Activated CD4-positive, CD25-positive, alpha-beta regulatory T cell treated with anti-CD3 and anti-CD28 coated beads, Interleukin-2, amount 50 U/mL, for 24 hours (primary cell): ENCODE data around the gene ANKRD34C.

Source experiments
- ATAC-seq, 2 donors: fragments of 150-1000 bp; cut with Tn5 transposase; one replicate each; pipeline ENCODE4 v1.10.0; 2021; ENCODE audit warnings: mild to moderate bottlenecking in 1 of 2, moderate library complexity in 1 of 2

Gene ANKRD34C

DNA sequence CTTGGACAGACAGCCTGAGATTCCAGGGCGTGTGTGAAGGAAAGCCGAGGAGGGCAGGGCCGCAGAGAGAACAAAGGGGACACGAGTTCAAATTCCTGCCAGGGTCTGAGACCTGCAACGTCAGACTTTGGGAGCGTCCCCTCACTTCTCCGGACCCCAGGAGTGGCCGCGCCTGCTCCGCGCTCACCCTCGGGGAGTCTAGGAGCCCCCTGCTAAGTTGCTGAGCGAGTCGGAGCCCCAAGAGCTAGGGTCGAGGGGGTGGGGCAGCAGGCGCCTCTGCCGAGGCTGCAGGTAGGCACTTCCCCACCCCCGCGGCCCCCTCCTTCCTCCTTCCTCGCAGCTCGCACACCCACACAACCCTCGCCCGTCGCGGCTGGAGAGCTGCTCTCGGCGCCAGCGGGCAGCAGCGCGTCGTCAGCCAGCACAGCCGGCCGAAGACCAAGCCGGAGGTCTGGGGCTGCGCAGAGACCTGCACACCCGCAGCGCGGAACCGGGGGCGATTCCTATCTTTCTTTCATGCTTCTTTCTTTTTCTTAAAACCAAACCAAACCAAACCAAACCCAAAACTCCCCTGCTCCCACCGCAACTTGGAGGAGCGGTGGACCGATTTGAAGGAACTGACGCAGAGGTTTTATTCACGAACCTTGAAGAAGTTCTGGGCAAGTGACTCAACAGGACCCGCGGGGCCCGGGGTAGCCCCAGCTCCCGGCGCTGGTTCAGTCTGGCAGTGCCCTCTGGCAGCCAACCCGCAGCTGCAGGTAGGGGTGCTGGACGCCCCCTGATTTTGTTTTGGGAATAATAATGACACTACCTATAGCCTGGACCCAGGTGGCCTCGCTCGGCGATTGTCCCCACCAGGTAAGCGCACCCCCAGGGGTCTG, at the start of gene ANKRD34C:
Gene ANKRD34C, plus strand, starts transcription at position 352 of the 881 bp plus-strand sequence. CDS start 10,563 bp downstream, outside the sequence.
- ATAC-seq, result no peak

DNA sequence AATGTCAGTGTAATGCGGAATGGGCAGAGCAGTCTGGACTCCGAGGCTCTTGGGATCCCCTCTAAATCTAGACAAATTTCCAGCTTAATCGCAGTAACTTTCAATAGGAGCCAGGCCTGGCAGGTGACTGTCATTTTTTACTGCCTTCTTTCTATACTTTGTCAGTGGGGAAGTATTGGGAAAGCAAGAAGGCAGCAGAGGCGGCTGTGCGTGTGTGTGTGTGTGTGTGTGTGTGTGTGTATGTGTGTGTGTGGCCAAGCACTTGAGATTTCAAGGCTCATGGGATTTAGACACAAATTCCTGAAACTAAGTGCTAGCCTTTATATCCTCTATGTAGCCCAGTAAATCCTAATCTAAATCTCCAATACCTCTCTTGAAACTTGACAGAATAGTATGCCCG, 49.3 kb upstream of the ANKRD34C start:
- no peak for ATAC-seq

DNA sequence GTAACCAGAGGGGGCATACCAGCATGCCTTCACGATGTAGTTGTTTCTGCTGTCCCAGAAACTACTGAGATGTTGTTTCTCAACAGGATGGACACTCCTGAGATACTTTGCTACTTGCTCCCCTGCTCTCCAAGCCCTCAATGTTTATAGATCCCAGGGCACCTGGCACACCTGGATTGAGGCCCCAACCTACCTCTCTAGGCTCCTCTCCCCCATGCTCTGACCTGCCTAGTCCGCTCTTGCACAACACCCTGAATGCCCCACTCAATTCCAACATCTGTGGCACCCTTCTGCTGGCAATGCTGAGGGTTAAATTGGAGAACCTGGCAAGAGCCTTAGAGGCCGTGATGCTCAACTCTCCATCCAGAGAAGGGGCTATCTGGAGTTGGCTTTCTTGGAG, 42.5 kb upstream of the ANKRD34C start:
- ATAC-seq, result no peak

DNA sequence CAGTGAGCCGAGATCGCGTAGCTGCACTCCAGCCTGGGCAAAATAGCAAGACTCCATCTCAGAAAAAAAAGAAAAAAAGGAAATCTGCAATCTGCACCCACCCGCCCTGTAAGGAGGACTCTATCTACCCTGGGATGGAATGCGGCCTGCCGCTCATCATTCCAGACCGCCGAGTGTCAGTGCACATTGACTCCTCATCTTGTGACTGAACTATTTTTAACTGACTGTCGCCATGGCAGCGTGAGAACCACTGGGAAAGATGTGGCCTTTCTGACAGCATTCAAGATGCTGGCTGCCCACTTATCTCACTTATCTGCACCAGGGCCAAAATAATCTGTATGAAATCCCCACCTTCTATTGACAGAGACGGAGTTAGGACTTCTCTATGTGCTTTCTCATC, 38.8 kb upstream of the ANKRD34C start:
- no peak for ATAC-seq

DNA sequence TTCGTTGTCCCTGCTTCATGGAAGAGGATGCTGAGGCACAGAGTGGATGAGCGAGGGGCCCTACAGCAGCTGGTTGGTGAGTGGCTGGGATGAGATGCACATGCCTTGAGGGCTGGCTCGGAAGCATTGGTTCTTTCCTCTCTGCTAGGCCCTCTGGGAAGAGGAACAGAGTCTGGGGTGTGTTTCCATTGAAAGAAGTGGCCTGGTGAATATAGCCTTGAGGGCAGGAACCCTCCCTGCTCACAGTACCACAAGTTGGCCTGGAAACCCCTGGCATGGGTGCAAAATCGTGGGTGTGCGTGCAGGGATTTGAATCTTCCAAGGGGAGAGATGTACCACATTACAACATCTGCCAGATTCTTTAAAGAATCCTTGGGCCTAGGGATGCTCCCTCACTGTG, 37.6 kb upstream of the ANKRD34C start:
- no peak for ATAC-seq

DNA sequence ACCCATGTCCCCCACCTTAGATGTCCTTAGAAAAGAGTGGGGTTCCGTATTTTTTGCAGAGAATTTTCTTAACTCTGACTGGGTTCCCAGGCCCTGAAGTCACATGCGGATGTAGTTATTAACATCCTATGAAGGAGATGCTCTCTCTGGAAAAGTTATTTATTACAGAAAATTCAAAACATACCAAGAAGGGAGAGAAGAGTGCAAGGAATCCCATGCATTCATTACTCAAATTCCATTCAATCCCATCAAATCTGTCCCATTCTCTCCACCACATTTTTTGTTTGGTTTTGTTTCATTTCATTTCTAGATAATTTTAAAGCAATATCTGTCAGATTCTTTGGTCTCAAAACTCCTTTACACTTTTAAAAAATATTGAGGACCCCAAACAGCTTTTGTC, 34.3 kb upstream of the ANKRD34C start:
- no peak for ATAC-seq

DNA sequence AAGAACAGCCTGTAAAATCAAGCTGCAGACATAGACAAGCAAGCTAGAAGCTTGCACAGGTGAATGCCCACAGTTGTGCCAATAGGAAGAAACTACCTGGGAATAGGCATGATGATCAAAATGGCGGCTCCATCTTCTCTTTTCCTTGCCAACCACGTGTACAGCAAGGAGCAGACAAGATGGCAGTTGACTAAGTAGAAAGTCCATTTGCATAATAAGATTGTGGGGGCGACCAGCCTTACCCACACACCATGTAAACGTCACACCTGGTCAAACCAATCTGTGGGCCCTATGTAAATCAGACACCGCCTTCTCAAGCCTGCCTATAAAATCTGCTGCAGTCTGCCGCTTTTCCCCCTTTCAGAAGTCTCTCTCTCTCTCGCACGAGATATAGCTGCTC, 25.1 kb upstream of the ANKRD34C start:
- no peak for ATAC-seq

DNA sequence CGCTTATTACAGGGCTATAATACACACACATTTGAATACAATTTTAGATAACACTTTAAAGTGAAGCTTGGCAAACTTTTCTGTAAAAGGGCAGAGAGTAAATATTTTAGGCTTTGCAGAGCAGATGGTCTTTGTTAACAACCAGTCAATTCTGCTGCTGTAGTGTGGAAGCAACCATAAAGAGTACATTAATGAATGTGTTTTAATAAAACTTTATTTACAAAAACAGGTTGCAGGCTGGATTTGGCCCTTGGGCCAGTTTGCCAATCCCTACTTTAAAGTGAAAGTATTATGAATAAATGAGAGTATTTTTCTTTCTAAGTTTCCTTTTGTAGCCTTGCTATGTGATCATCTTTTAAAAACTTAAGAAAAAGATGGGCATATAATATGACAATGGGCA, 20.7 kb upstream of the ANKRD34C start:
- no peak for ATAC-seq

DNA sequence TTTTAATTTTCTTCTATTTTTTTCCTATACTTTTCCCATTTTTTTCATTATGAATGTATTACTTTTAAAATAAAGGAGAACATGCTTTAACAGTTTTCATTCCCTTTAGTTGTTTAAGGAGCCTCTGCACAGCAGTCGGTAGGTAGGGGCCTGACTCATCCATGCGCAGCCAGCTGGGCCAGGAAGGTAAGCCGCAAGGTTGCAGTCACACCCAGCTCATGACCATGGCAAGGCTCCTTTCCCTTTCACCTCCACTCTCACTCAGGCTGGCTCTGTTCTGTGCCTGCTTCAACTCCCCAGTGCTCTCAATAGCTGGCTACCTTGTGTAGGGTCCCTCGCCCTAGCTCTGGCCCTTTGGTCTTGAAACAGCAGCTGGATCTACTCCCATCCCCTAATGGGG, 17.4 kb upstream of the ANKRD34C start:
- no peak for ATAC-seq

DNA sequence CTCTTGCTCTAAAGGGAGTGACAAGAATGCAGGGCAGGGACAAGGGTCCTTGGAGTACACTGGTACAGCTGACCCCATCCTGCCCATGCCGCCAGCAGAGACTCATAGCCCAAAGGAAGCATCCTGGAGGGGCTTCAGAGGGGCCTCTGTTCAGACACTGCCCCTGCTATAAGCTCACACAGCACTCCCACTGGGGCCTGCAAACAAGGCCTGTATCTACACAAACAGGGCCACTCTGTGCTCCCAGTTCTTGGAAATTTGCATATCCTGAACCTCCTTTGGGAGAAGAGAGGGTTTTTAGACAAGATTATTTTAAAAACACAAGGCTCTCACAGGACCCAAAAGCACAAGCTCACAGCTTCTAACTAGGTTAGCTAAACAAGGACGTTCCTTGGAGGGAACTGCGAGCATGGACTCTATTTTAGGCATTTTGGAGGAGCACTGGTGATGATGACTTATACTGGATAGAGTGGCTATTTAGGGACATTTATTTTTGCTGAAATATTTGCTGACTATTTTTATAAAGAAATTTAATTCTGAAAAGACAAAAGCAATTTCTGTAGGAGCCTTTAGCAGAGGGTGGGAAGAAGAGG, 16.4 kb upstream of the ANKRD34C start:
- ATAC-seq, result no peak

DNA sequence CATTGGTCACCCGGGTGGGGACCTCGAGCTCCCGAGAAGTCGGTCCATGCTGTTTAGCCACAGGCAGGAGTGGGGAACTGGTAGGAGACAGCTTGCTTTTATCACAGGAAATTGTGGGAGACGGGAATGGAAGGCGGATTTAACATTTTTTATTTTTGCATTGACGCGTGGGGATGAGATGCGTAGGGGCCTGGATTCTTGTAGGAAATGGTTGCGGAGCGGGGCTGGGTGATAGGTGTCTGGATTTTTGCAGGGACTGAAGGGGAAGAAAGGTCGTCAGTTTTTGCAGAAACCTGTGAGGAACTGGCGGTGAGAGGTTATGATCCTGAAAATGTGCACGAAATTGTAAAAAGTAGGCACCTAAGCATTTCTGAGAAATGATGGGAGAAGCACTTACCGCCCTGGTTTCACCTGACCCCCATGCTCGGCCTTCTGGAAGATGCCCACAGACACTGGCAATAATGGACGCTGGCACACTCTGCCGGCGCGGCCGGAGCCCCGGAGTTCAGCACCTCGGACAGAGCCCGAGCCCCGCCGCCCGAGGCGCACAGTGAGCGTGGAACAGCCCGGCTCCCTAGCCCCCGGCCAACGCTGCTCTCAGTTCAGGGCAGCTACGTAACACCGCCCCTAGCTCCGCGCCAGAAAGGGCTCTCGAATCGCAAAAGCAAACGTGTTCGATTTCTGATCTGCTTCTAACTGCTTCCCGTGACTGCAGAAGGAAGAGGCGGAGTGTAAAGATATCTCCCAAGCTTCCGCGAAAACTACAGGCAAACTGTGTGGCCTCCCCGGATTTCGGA, 928 bp downstream of the ANKRD34C start:
- ATAC-seq, result peak in 1 of 2 donors; percentile 17

DNA sequence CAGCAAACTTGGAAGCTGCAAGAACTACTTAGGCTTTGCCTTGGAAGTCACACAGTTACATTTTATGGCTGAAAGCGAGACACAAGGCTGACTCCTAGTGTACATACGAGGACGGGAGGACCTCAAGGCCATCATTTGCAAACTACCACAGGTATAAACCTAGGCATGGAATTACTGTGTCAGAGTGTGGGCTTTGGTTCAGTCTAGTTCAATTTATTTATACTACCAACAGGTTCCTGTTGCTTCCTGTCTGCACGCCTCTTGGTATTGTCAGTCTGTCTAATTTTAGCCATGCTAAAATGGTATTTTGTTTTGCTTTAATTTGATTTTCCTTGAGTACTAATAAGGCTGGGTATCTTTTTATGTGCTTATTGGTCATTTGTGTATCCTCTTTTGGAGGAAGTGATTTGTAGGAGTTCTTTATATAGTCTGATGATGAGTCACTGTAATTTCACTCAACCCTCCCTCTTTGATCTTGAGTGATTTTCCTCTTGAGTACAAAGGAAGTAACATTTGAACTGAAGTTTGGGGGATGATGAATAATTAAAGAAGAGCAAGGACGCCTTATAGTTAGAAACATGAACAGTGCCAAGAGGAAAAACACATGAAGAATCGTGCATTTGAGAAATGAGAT, 8.2 kb downstream of the ANKRD34C start:
- ATAC-seq, result peak; percentile 21 to 33

DNA sequence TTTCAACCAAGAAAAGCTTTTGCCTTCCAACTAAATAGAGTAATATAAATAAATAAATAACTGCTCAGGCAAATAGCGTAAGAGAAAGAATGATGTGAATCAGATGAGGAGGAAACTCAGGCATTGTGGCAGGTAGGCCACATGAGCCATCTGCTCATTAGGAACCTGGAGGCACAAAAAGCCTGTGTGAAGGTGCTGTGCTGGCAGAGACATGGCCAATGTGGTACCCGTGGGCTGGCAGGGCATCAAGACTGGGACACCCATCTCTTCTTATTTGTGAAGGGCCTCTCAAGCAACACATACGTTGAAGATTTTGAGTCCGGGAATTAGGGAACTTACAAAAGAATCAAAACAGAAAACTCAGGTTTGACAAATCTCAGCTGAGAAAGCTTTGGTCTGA, 9.5 kb downstream of the ANKRD34C start:
- ATAC-seq, result no peak

DNA sequence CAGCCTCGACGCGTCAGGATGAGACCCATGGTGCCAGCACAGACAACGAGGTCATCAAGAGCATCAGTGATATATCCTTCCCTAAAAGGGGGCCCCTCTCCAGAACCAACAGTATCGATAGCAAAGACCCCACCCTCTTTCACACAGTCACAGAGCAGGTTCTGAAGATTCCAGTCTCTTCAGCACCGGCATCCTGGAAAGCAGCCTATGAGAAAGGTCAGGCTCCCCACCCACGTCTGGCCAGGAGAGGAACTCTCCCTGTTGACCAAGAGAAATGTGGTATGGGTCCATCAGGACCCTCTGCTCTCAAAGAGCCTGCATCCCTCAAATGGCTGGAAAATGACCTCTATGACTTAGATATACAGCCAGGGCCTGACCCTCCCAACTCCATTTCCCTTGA, 11.6 kb downstream of the ANKRD34C start:
- ATAC-seq, result no peak

DNA sequence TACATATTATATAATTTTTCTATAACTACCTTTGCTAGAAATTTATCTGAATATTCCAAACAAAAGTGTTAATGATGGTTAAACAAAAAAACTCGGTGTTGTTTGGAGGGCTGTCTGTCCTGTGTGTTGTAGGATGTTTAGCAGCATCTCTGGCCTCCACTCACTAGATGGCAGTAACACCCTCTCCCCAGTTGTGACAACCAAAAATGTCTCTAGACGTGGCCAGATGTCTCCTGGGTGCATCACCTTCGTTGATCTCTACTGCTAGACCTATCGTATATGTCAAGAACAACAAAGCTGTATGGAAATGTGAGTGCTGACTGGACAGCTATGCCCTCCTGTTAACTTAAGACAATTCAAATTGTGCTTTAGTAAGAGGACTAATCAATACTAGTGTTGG, 14.1 kb downstream of the ANKRD34C start:
- ATAC-seq, result no peak

DNA sequence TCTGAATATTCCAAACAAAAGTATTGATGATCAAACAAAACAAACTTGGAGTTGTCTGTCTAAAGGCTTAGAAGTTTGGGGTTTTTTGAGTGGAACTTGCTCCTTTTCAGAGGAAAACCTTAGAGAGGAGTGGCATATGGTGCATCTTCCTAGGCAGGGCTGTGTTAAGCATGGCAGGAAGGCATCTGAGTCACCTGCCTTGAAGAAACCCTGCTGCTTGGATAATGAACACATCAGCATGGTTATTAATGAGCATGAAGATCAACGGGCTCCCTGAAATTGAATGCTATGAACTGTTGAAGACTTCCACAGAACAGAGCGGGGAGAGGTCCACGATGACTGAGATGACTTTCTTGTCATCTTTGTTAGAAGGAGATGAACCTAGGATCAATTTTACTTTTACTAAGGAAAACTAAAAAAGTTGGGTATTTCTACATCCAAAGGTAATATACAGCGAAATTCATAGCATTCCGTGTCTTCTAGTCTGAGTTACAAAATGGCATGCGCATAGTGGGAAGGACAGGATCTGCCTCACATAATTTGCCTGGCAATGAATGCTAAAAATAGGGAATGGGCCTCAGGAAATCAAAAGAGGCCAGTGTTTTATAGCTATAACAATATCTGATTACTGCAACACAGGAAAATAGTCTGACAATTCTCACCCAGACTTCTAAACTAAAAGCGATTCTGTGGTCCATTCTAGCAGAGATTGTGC, 16.8 kb downstream of the ANKRD34C start:
- ATAC-seq, result no peak

DNA sequence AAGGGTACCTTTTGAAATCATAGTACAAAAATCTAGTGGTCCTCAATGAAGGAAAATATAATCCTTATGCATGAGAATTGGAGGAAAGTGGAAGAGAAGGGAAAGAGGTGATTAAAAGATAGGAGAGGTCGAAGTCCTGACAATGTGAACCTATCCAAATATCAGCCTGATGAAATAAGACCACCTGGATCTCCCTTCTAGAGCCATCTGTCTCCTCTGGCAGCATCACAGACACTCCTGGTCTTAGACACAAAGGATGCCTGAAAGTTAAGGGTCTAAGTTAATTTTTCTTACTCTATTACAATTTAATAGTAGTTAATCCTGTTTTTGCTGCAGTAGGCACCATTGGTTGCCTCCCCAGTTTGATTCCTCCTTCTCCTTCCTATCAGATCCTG, 17.3 kb downstream of the ANKRD34C start:
- no peak for ATAC-seq

DNA sequence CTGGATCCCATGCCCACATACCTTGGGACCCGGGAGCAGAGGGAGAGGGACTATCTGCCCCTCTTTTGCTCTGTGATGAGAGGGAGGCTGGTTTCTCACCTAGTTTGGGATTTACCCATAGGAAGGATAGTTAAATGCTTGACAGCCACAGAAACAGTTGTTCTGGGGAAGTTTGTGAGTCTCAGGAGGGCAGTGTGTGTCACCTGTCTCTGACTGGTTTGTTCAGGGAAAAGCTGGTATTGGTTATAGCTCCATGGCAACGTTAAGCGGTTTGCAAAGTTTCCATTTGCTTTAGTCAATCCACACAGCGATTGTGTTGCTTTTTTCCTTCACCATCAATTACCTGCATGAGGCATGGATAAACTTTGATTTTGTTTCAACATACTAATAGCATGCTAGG, 24.7 kb downstream of the ANKRD34C start:
- no peak for ATAC-seq

DNA sequence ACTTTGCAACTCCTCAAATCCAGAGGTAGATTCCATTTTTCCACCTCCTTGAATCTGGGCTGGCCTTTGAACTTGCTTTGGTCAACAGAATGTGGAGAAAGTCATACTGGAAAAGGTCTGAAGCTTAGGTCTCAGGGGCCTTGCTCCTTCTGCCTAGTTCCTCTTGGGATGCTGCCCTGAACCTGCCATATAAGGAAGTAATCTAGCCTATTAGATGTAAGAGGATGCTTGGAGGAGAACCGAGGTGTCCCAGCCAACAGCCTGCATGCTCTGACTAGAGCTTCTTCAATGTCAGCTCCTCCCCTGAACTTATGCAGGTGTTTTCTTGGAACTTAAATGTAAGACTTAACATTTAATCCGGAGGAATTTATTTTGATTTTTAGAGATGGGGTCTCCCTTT, 26.4 kb downstream of the ANKRD34C start:
- no peak for ATAC-seq

DNA sequence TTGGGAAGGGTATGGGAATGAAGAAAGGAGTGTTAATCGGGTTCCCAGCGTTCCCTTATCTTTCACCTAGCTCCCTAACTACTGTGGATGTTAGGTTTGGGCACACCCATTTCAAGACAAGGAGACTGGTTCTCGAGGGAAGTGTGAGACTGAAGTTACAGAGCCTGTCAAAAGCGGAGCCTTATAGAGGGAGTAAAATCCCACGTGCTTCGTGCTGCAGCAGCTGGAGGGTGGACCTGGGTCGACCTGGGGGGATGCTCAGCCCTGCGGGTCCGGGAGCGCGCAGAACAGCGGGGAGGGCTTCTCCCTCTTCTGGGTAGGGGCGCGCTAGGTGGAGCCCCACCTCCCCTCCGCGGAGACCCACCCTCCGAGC, 28.1 kb downstream of the ANKRD34C start:
- ATAC-seq, result peak; percentile 39 to 51

DNA sequence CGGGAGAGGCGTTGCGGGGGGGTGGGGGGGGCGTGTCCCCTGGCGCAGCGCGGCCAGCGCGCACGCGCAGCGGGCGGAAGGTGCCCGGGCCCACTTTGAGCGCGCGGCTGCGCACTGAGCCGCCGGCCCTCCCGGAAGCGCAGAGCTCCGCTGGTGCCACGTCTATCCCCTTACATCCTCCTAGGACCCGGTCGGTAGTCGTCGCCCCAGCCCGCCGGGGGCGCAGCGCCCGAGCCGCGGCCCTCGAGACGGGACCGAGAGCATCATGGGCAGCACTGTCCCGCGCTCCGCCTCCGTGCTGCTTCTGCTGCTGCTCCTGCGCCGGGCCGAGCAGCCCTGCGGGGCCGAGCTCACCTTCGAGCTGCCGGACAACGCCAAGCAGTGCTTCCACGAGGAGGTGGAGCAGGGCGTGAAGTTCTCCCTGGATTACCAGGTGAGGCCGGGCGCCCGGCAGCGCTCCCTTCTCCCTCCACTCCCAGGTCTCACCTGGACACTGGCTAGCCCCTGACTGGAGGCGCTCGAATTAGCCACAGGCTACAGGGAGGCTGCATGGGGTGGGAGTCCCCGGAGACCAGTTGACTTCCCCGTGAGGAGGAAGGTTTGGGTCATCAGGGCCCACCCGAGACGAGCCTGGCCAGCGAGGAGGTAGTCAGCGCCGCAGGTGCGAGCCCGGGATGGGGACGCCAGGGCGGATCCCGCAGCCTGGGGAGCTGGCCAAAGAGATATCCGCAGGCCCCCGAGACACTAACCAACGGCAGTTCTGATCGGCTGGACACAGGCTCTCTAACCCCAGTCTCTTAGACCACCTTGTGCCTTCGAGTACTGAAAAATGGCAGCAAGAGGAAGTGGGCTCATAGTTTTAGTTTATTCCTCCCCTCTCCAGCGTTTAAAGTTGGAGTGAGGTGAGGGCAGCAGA, 28.7 kb downstream of the ANKRD34C start, which contains the start of gene TMED3:
Gene TMED3, plus strand, starts transcription at position 128 of the 916 bp plus-strand sequence. Its CDS starts 138 bp downstream, at position 266.
- peak; percentile 96 to 97 for ATAC-seq
